ENCODE results near the gene RUSF1.
"Not testable (repeated sequence)": the region's sequence is repeated elsewhere in the genome, so short reads cannot be mapped to it uniquely, and the experiment has no call there.

The RUSF1 gene

DNA sequence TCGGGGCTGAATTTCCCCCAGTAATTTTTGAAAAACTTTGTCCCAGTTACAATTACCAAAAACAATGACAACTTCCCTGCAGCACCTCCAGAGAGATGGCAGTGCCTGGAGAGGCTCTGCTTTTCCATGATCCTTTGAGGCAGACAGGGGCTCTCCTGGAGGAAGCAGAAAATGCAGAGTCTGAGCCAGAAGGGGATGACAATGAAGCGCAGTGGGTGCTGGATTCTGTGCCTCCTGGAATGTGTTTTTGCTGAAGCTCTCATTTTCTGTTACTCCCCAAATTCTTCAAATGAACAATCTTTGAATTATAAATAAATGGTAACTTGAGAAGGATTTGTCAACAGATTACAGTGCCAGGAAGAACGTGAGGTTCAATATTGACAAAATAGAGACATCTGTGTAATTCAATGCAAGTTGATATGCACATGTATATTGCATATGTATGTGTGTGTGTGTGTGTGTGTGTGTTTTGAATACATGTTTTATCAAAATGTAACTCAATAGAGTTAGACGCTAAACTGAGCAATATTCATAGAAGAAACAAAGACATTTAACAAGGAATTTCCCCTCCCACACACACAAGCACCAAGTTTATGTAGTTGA lies 9.7 kb upstream of the RUSF1 start:
- no peak for DNase-seq (ENCODE audit: low spot score)

- DNase-seq (ENCODE audit: low spot score) = no peak
Observed at GRCh38 chr16:31513884-31514283, 5.7 kb upstream of the RUSF1 start.

- no peak for DNase-seq (ENCODE audit: low spot score)
Observed at GRCh38 chr16:31513126-31513525, 4.9 kb upstream of the RUSF1 start.

DNA sequence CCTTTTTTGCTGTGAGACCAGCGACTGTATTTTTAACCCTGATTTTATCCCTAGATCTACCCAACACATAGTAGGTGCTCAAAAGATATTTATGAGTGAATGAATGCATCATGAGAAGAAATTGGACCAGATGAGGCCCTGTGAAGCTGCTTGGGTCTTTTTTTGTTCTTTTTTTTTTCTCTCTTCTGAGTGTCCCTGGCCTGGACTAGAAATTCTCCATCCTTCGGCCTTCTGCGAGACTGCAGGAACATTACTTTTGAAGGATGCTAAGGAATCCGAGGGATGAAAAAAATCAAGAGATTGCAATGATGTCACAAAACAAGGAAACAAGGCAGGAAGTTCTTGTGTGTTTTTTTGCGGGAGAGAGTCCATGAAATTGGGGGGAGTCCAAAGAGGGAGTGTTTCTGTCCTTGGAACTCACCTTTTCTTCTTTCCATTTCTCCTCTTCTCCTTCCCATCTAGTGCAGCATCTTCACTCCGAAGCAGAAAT lies 560 bp upstream of the RUSF1 start:
- DNase-seq (ENCODE audit: low spot score) = peak; percentile 38

- no peak for DNase-seq (ENCODE audit: low spot score)
Observed at GRCh38 chr16:31507617-31507928, 618 bp downstream of the RUSF1 start.

GRCh38 chr16:31505483-31505882 lies 2.7 kb downstream of the RUSF1 start:
- no peak for DNase-seq (ENCODE audit: low spot score)

GRCh38 chr16:31504159-31504558 lies 4.0 kb downstream of the RUSF1 start:
- DNase-seq (ENCODE audit: low spot score) = no peak

DNA sequence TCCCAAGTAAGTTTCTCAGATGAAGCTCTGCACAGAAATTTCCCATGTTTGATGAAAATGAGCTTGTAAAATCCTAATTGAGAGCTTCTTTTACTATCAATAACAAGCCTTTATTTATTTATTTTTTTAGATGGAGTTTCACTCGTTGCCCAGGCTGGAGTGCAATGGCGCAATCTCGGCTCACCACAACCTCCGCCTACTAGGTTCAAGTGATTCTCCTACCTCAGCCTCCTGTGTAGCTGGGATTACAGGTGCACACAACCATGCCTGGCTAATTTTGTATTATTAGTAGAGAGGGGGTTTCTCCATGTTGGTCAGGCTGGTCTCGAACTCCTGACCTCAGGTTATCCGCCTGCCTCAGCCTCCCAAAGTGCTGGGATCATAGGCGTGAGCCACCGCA lies 4.6 kb downstream of the RUSF1 start:
- not testable (repeated sequence) for DNase-seq (ENCODE audit: low spot score)

GRCh38 chr16:31502981-31503380 lies 5.2 kb downstream of the RUSF1 start:
- DNase-seq (ENCODE audit: low spot score) = no peak

DNA sequence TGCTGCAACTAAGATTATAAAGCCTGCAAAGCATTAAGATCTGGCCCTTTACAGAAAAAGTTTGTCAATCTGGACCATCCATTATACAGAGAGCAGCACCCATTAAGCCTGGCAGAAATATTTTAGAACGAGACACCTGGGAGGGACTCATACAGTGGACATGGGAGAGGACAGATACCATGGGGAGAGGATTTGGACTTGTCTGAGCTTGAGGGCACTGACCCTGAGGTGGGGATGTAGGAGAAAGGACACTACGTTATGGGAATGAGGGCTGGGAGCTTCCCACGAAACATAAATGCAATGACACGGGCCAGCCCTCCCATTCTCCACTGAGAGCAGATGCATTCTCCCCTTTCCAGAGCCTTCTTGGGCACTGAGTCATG lies 6.2 kb downstream of the RUSF1 start:
- DNase-seq (ENCODE audit: low spot score) = no peak

DNA sequence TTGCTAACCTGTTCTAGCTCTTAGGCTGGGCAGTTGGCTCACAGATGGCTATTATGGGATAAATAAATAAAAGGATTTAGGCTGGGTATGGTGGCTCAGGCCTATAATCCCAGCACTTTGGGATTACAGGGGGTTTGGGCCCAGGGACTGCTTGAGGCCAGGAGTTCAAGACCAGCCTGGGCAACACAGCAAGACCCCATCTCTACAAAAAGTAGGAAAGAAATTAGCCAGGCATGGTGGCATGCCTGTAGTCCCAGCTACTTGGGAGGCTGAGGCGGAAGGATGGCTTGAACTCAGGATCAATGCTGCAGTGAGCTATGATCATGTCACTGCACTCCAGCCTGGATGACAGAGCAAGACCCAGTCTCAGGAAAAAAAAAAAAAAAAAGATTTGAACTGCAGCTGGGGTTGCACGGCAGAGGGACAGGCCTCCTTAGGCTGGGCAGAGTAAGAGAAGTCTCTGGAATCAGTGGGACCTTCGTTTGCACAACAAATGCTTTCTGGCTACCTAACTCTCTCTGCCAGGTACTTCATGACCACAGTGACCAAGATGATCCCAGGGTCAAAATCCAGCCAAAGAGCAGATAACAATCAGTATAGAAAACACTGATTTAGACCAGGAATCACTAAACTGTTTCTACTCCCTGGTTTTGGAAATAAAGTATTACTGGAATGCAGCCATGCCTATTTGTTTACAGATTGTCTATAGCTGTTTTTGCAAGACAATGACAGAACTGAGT lies 6.8 kb downstream of the RUSF1 start:
- DNase-seq (ENCODE audit: low spot score) = no peak

DNA sequence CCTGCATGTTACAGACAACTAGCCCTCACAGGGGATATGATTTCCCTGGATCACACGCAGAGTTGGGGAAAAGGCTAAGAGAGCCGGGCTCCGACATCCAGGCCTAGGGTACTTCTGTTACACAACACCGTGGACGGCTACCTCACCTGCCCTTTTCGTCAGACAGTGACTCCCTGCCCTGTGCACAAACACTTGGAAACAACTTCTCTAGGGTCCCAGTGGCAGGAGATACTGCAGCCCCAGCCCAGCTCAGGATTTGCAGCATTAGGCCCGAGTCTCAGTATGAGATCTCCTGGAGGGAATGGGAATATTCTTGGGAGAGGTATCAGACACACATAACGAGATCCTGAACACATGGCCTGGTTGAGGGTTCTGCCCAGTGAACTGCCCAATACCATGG lies 8.3 kb downstream of the RUSF1 start:
- no peak for DNase-seq (ENCODE audit: low spot score)

DNA sequence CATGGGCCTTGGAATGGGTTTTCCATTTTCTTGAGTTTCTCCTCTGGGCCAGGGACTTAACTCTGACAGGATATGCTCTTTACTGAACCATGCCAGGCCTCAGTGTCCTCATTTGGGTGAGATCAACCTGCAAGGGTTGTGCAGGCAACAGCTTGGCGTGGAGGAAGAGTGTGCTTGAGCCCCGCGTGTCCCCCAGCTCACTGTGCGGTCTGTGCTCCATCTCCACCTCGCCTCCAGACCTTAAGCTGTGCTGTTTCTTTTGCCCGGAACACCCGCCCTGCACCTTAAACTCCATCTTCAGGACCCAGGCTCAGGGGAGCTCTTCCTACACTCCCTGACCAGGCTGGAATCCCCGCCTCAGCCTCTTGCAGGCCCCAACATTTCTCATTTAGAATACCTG lies 9.7 kb downstream of the RUSF1 start:
- no peak for DNase-seq (ENCODE audit: low spot score)

DNA sequence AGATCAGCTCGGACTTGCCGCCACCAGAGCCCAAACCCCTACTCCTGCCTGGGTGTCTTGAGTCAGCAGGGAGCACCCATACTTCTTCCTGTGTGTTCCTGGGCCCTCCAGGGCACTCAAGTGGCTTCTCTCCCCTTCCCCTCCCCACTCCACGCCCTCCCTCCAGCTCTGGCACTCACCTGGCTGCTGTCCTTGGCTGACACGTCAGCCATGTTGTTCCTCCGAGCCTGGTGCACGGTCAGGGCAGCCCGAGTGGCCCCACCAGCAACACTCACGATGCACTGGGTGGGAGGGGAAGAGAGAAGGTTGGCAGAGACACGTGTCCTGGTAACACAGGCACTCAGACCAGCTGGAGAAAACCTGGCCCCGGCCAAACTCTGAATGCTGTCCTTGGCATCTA lies 11.5 kb downstream of the RUSF1 start:
- DNase-seq (ENCODE audit: low spot score) = no peak

GRCh38 chr16:31493506-31494125 lies 14.6 kb downstream of the RUSF1 start:
- no peak for DNase-seq (ENCODE audit: low spot score)

GRCh38 chr16:31491778-31492418 lies 16.3 kb downstream of the RUSF1 start:
- no peak for DNase-seq (ENCODE audit: low spot score)

- DNase-seq (ENCODE audit: low spot score) = no peak
Observed at GRCh38 chr16:31489616-31490584, 18.3 kb downstream of the RUSF1 start.

- DNase-seq (ENCODE audit: low spot score) = no peak
Observed at GRCh38 chr16:31489298-31489564, 19.0 kb downstream of the RUSF1 start.

GRCh38 chr16:31488468-31489297 lies 19.5 kb downstream of the RUSF1 start:
- DNase-seq (ENCODE audit: low spot score) = no peak

- peak; percentile 51 for DNase-seq (ENCODE audit: low spot score)
Observed at GRCh38 chr16:31487720-31488467, 20.3 kb downstream of the RUSF1 start.

Data from cerebellar cortex (tissue), 1 donor.